ENCODE data around the gene GJC2.

GRCh38 chr1:228208831-228209551 lies 59.3 kb downstream of the GJC2 start:
- TF ChIP-seq CTCF (IDR thresholded peaks at IDR 0.05; ENCODE audit: insufficient read depth, low read depth, low read length), result no peak
- no peak for TF ChIP-seq EZH2 (IDR thresholded peaks at IDR 0.05; ENCODE audit: insufficient read depth, low read length)
